ENCODE measurements around the gene THSD4. TPM values are rescaled to one million over a fixed set of nuclear protein-coding genes. Genes with fewer than 3 reads are reported as not detected.

THSD4 gene
- polyA plus RNA-seq, 1 donor from 2014 or later = 0.46 TPM

DNA sequence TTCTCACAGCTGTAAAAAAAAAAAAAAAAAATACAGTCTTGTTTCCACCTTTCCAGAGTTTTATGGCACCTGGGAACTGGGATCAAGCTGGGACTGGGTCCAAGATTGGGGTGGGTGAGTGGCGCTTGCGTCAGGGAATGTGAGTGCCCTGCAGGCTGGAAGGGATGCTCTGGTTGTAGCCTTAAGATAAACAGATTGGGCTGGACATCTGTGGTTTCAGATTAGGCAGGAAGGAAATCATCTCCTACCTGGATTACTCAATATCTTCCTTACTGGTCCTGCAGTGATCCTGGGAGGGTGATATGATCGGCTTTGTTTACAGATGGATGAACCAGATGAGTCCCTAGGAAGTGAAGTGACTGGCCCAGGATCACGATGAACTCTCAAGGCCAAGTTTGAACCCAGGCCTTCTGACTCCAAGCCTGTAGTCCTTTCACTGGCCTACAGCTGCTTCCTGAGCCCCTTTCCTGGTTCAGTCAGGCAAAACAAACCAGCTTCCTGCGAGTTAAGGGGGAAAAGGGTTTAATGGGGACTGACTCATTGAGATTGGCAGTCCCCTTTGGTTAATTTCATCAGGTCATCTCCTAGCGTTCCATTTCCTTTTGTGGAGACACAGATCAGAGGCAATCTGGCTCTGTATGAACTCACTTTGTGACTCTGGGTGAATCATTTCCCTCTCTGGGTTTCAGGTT is 179.8 kb downstream of the THSD4 start:
- Histone ChIP-seq H3K9me3 (ENCODE audit: low read length) (no peaks in the 10 kb centered on the region), H3K9me2 (ENCODE audit: insufficient read depth, low read length) (no peaks in the 10 kb centered on the region), H2AFZ (ENCODE audit: low read depth, low read length) (no peak overlapping the region), H3K4me3 (ENCODE audit: low read length) (no peak overlapping the region), H3K4me2 (ENCODE audit: low read length) (no peak overlapping the region), H3K27ac (ENCODE audit: low read length) (no peak overlapping the region), H3K27me3 (ENCODE audit: insufficient read depth, low read depth, low read length) (no peaks in the 10 kb centered on the region), H3K79me2 (replicated peaks; ENCODE audit: insufficient read depth, low read length) (no peaks in the 10 kb centered on the region), H4K20me1 (ENCODE audit: insufficient read depth) (no peaks in the 10 kb centered on the region), H3K36me3 (ENCODE audit: insufficient read depth, low read length) (no peaks in the 10 kb centered on the region), H3K9ac (ENCODE audit: low read length) (no peak overlapping the region), H3F3A (ENCODE audit: insufficient read depth, low read length, poor library complexity, severe bottlenecking) (no peaks in the 10 kb centered on the region)
- no peak for TF ChIP-seq REST (IDR thresholded peaks at IDR 0.05; ENCODE audit: borderline replicate concordance)
- TF ChIP-seq POLR2AphosphoS5 (IDR thresholded peaks at IDR 0.05) = no peak
- TF ChIP-seq SMC3 (conservative IDR thresholded peaks at IDR 0.05; ENCODE audit: poor library complexity) = no peak
- TF ChIP-seq RAD21 (conservative IDR thresholded peaks at IDR 0.05) = no peak
- TF ChIP-seq MXI1 (conservative IDR thresholded peaks at IDR 0.05; ENCODE audit: poor library complexity, severe bottlenecking) = no peak
- no peak for TF ChIP-seq TAF1 (IDR thresholded peaks at IDR 0.05; ENCODE audit: low read depth)
- no peak for TF ChIP-seq EP300 (conservative IDR thresholded peaks at IDR 0.05; ENCODE audit: poor library complexity, severe bottlenecking)
- TF ChIP-seq, protein P1, sequence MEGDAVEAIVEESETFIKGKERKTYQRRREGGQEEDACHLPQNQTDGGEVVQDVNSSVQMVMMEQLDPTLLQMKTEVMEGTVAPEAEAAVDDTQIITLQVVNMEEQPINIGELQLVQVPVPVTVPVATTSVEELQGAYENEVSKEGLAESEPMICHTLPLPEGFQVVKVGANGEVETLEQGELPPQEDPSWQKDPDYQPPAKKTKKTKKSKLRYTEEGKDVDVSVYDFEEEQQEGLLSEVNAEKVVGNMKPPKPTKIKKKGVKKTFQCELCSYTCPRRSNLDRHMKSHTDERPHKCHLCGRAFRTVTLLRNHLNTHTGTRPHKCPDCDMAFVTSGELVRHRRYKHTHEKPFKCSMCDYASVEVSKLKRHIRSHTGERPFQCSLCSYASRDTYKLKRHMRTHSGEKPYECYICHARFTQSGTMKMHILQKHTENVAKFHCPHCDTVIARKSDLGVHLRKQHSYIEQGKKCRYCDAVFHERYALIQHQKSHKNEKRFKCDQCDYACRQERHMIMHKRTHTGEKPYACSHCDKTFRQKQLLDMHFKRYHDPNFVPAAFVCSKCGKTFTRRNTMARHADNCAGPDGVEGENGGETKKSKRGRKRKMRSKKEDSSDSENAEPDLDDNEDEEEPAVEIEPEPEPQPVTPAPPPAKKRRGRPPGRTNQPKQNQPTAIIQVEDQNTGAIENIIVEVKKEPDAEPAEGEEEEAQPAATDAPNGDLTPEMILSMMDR (IDR thresholded peaks at IDR 0.05; ENCODE audit: poor library complexity, severe bottlenecking) = no peak
- TF ChIP-seq EZH2 (IDR thresholded peaks at IDR 0.05; ENCODE audit: borderline replicate concordance, insufficient read depth, low read length, poor library complexity, severe bottlenecking) = no peak

- H3K9ac ChIP-seq (ENCODE audit: low read length) = no peak overlapping the region
Measured at GRCh38 chr15:71295603-71296314, 180.5 kb downstream of the THSD4 start.

More at GRCh38 chr15:71295603-71296314, 180.5 kb downstream of the THSD4 start:
- Histone ChIP-seq H3K9me3 (ENCODE audit: low read length) (no peaks in the 10 kb centered on the region), H3K4me2 (ENCODE audit: low read length) (no peak overlapping the region), H3K27me3 (ENCODE audit: insufficient read depth, low read depth, low read length) (no peaks in the 10 kb centered on the region), H3K9me2 (ENCODE audit: insufficient read depth, low read length) (no peaks in the 10 kb centered on the region), H2AFZ (ENCODE audit: low read depth, low read length) (no peak overlapping the region), H3K4me3 (ENCODE audit: low read length) (no peak overlapping the region), H3K27ac (ENCODE audit: low read length) (no peak overlapping the region), H4K20me1 (ENCODE audit: insufficient read depth) (no peaks in the 10 kb centered on the region), H3F3A (ENCODE audit: insufficient read depth, low read length, poor library complexity, severe bottlenecking) (no peaks in the 10 kb centered on the region), H3K36me3 (ENCODE audit: insufficient read depth, low read length) (no peaks in the 10 kb centered on the region), H3K79me2 (replicated peaks; ENCODE audit: insufficient read depth, low read length) (no peaks in the 10 kb centered on the region)
- TF ChIP-seq POLR2AphosphoS5 (IDR thresholded peaks at IDR 0.05) (no peak), RAD21 (conservative IDR thresholded peaks at IDR 0.05) (no peak), EP300 (conservative IDR thresholded peaks at IDR 0.05; ENCODE audit: poor library complexity, severe bottlenecking) (no peak), SMC3 (conservative IDR thresholded peaks at IDR 0.05; ENCODE audit: poor library complexity) (no peak), MXI1 (conservative IDR thresholded peaks at IDR 0.05; ENCODE audit: poor library complexity, severe bottlenecking) (no peak), TAF1 (IDR thresholded peaks at IDR 0.05; ENCODE audit: low read depth) (no peak), REST (IDR thresholded peaks at IDR 0.05; ENCODE audit: borderline replicate concordance) (no peak), EZH2 (IDR thresholded peaks at IDR 0.05; ENCODE audit: borderline replicate concordance, insufficient read depth, low read length, poor library complexity, severe bottlenecking) (no peak)
- TF ChIP-seq, protein P1 (IDR thresholded peaks at IDR 0.05; ENCODE audit: poor library complexity, severe bottlenecking) = no peak

All from neural cell (in vitro differentiated cells).